Measurements from ENCODE around the gene PWWP2B. TPM values are rescaled to one million over a fixed set of nuclear protein-coding genes. Genes with fewer than 3 reads are reported as not detected.

Gene PWWP2B
- total RNA-seq, 1 donor from 2014 or later: 7.6 TPM

- H3K4me3 Mint-ChIP-seq (ENCODE audit: unreplicated experiment): no peak overlapping the region
- H3K4me1 Mint-ChIP-seq (ENCODE audit: unreplicated experiment): no peaks in the 10 kb centered on the region
- peaks cover 6% of the 10 kb centered on the region for H3K27me3 Mint-ChIP-seq (ENCODE audit: unreplicated experiment)
- H3K9me3 Mint-ChIP-seq (ENCODE audit: unreplicated experiment): no peaks in the 10 kb centered on the region
- DNase-seq (ENCODE audit: low spot score): no peak
- no peak for TF ChIP-seq CTCF (IDR thresholded peaks at IDR 0.05; ENCODE audit: unreplicated experiment)
- peaks cover 11% of the 10 kb centered on the region for H3K36me3 Mint-ChIP-seq (ENCODE audit: low read depth, unreplicated experiment)
- no peak overlapping the region for H3K27ac Mint-ChIP-seq (ENCODE audit: unreplicated experiment)
Measured at GRCh38 chr10:132362151-132362611, 34.8 kb upstream of the PWWP2B start.

- H3K9me3 Mint-ChIP-seq (ENCODE audit: unreplicated experiment): no peaks in the 10 kb centered on the region
- DNase-seq (ENCODE audit: low spot score): no peak
- H3K4me3 Mint-ChIP-seq (ENCODE audit: unreplicated experiment): no peak overlapping the region
- H3K27me3 Mint-ChIP-seq (ENCODE audit: unreplicated experiment): peaks cover 6% of the 10 kb centered on the region
- no peaks in the 10 kb centered on the region for H3K4me1 Mint-ChIP-seq (ENCODE audit: unreplicated experiment)
- no peak overlapping the region for H3K27ac Mint-ChIP-seq (ENCODE audit: unreplicated experiment)
- peaks cover 8% of the 10 kb centered on the region for H3K36me3 Mint-ChIP-seq (ENCODE audit: low read depth, unreplicated experiment)
- no peak for TF ChIP-seq CTCF (IDR thresholded peaks at IDR 0.05; ENCODE audit: unreplicated experiment)
Measured at GRCh38 chr10:132363376-132363775, 33.6 kb upstream of the PWWP2B start.

- Mint-ChIP-seq H3K4me1 (ENCODE audit: unreplicated experiment) (no peaks in the 10 kb centered on the region), H3K27me3 (ENCODE audit: unreplicated experiment) (peaks cover 7% of the 10 kb centered on the region), H3K4me3 (ENCODE audit: unreplicated experiment) (peak overlapping the region; percentile 6), H3K9me3 (ENCODE audit: unreplicated experiment) (no peaks in the 10 kb centered on the region), H3K36me3 (ENCODE audit: low read depth, unreplicated experiment) (peaks cover 11% of the 10 kb centered on the region), H3K27ac (ENCODE audit: unreplicated experiment) (no peak overlapping the region)
- TF ChIP-seq CTCF (IDR thresholded peaks at IDR 0.05; ENCODE audit: unreplicated experiment): no peak
- no peak for DNase-seq (ENCODE audit: low spot score)
Measured at GRCh38 chr10:132363921-132364593, 32.9 kb upstream of the PWWP2B start.

- DNase-seq (ENCODE audit: low spot score): no peak
- no peak for TF ChIP-seq CTCF (IDR thresholded peaks at IDR 0.05; ENCODE audit: unreplicated experiment)
- H3K27ac Mint-ChIP-seq (ENCODE audit: unreplicated experiment): no peak overlapping the region
- peaks cover 15% of the 10 kb centered on the region for H3K36me3 Mint-ChIP-seq (ENCODE audit: low read depth, unreplicated experiment)
- H3K4me3 Mint-ChIP-seq (ENCODE audit: unreplicated experiment): no peak overlapping the region
- H3K27me3 Mint-ChIP-seq (ENCODE audit: unreplicated experiment): peaks cover 7% of the 10 kb centered on the region
- no peaks in the 10 kb centered on the region for H3K9me3 Mint-ChIP-seq (ENCODE audit: unreplicated experiment)
- H3K4me1 Mint-ChIP-seq (ENCODE audit: unreplicated experiment): no peaks in the 10 kb centered on the region
Measured at GRCh38 chr10:132364594-132364970, 32.4 kb upstream of the PWWP2B start.

GRCh38 chr10:132365102-132365501 lies 31.9 kb upstream of the PWWP2B start:
- H3K27ac Mint-ChIP-seq (ENCODE audit: unreplicated experiment): no peak overlapping the region
- no peak overlapping the region for H3K4me3 Mint-ChIP-seq (ENCODE audit: unreplicated experiment)
- no peaks in the 10 kb centered on the region for H3K9me3 Mint-ChIP-seq (ENCODE audit: unreplicated experiment)
- TF ChIP-seq CTCF (IDR thresholded peaks at IDR 0.05; ENCODE audit: unreplicated experiment): no peak
- H3K27me3 Mint-ChIP-seq (ENCODE audit: unreplicated experiment): peaks cover 7% of the 10 kb centered on the region
- peaks cover 15% of the 10 kb centered on the region for H3K36me3 Mint-ChIP-seq (ENCODE audit: low read depth, unreplicated experiment)
- H3K4me1 Mint-ChIP-seq (ENCODE audit: unreplicated experiment): no peaks in the 10 kb centered on the region
- DNase-seq (ENCODE audit: low spot score): no peak
